DMS114 treated with DMSO at 0.1 percent for 48 hours (cell line): Measurements from ENCODE around the gene UBE2J2.

Experiments
- DNase-seq: peaks from one replicate; lab custom pipeline; 2025; ENCODE audit not compliant: unreplicated experiment; lab: John Stamatoyannopoulos, UW

UBE2J2 gene

DNA sequence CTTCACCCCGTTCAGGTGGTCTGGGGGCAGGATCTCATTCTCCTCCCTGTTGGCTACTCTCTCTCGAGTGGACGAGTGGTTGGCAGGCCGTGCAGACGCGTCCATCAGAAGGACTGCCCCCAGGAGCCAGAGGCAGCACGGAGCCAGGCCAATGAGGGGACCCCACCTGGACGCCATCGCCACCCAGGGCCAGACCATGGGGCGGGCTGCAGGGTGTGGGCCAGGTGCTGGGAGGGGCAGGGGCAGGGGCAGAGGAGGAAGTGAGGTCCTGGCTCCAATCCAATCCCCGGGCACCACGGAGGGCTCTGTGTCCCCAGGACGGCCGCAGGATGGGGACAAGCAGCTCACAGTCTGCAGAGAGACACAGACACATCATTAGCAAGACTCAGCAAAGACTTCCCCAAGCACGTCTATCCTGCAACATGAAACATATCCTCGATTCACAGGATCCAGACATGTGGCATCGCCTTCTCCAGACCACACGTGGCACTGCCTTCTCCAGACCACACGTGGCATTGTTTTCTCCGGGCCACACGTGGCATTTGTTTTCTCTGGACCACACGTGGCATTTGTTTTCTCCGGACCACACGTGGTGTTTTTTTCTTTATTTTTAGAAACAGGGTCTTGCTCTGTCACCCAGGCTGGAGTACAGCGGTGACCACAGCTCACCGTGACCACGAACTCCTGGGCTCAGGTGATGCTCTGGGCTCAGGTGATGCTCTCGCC, 44.9 kb downstream of the UBE2J2 start:
- DNase-seq = no peak

DNA sequence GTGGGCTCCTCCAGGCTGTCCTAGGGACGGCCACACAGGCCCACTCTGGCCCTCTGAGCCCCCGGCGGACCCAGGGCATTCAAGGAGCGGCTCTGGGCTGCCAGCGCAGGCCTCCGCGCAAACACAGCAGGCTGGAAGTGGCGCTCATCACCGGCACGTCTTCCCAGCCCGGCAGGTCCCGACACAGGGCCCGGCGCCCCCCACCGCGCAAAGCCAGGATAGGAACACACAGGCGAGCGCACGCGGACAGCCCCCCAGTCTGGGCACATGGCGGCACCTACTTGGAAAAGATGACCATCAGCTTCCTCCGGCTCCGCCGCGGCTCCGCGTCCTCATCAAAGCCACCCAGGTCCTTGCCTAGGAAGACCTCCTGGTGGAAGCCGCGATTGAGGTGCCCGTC, 45.5 kb downstream of the UBE2J2 start:
- DNase-seq = no peak

DNA sequence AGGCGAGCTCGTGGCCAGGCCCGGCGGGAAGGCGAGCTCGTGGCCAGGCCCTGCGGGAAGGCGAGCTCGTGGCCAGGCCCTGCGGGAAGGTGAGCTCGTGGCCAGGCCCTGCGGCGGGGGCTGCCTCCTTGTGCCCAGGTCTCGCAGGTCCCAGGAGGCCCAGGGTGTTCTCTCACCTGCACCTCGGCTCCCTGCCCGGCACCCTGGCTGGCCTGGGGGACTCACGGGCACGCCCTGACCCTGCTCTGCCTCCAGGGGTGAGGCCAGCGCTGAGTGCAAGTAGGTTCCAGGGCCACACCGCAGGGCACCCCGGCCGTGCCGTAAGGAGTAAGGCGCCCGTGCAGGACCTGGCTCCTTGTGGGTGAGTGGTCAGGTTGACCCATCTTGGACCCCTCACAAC, 46.3 kb downstream of the UBE2J2 start:
- no peak for DNase-seq

DNA sequence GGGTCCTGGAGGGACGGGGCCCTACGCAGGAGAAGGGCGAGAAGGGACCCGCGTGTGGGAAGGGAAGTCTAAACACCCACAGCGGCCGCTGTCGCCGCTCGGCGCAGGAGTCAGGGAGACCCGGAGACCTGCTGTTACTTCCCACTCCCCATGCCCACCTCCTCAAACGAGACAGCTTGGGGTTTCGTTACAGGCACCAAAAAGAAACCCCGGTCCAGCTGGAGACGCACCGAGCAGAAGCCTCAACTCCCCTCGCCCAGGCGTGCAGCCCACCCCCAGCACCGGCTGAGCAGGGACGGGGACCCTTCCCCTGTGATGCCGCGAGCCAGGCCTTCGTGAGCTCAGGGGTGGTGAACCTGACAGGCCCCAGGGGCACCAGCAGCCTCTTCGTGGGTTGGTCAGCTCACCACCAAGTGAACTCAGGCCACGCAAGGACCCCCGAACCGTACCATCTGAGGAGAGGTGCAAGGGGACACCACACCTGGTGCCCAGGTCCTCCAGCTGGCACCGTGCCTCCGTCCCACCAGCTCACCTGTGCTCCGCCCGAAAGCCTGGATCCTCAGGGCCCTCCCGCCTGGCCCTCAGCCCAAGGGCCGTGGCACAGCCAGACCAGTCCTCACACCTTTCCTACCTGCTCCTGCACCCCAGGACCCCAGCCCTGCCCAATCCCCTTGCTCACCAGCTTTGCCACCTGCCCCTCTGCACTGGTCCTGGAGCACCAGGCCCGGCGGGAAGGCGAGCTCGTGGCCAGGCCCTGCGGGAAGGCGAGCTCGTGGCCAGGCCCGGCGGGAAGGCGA, 46.9 kb downstream of the UBE2J2 start:
- DNase-seq = no peak

GRCh38 chr1:1225913-1226312, 47.7 kb downstream of the UBE2J2 start:
- no peak for DNase-seq

- no peak for DNase-seq
Observed at GRCh38 chr1:1225238-1225845, 48.3 kb downstream of the UBE2J2 start.

DNA sequence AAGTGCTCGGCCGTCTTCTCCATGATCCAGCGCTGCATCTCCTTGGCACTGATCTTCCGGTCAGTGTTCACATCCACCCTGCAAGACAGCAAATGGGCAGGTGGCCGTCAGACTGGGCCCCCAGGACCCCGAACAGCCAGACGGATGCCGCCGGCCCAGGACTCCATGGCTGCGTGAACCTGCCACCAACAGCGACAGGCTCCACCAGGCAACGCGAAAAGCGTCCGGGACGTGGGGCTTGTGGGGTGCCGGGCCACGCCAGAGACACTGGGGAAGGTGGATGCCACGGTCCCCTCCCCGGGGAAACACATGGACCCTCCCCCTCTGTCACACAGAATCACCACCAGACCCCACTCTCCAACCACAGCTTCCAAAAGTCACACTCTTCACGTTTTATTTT, 49.8 kb downstream of the UBE2J2 start:
- DNase-seq = no peak

- no peak for DNase-seq
Observed at GRCh38 chr1:1223321-1223720, 50.3 kb downstream of the UBE2J2 start.

- no peak for DNase-seq
Observed at GRCh38 chr1:1222575-1223225, 51.0 kb downstream of the UBE2J2 start.

- no peak for DNase-seq
Observed at GRCh38 chr1:1221887-1222574, 51.6 kb downstream of the UBE2J2 start.

GRCh38 chr1:1220197-1220596, 53.5 kb downstream of the UBE2J2 start:
- DNase-seq = no peak

GRCh38 chr1:1219341-1219740, 54.3 kb downstream of the UBE2J2 start:
- DNase-seq = no peak

DNA sequence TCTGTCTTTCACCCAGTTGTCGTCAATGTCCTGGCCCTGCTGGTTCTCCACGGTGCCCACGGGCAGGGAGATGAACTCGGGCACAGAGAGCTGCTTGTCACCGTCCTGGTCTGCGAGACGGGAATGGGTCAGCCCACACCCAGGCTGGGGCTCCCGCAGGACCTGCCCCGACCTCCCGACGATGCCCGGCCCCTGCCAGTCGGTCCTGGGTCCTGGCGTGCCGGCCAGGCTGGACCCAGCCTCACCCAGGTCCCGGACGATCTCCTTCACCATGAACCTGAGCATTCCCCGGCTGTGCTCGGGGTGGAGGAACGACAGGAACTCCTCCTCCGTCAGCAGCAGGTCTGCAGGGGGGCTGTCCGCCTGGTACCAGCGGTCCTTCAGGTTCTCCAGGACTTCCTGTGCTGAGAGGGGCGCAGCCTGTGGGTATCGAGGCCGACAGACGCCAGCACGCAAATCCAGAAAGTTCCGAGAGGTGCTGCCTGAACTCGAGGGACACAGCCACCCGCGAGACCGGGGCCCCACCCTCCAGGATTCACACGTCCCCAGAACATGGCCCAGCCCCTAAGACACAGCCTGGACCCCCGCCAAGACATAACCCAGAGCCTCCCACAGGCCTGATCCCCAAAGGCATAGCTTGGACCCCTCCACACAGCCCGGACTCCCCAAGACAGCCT, 55.0 kb downstream of the UBE2J2 start:
- DNase-seq = no peak

- DNase-seq = no peak
Observed at GRCh38 chr1:1217621-1218523, 55.8 kb downstream of the UBE2J2 start.

GRCh38 chr1:1216770-1217620, 56.7 kb downstream of the UBE2J2 start:
- no peak for DNase-seq

DNA sequence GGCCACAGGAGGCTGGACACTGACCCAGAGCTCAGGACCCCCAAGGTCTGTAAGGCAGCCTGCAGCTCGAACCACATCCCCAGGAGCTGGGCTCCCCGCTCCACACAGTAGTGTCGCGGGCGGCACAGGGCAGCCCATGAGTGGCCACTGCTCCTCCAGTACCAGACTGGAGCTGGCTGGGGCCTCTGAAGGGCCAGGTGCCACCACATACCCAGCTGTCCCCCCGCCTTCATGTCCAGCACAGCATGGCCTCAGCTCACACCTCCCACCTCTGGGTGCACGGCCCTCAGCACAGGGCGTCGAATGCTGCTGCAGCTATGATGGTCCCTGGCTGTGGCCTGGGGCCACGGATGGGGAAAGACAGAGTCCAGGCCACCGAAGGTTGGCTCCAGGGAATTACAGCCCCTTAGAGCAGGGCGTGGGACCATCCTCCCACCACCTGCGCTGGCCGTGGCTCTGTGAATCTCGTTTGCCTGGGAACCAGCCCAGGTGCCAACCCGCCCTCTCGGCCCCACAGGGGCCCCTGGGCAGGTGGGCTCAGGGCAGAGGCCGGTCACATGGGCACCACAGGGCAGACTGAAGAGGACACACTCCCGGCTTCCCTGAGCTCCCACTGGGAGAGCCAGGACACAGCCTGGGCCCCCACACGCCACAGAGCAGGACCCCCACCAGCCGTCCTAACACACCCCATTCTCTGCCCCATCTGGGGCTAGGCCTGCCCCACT, 57.6 kb downstream of the UBE2J2 start:
- no peak for DNase-seq

- DNase-seq = no peak
Observed at GRCh38 chr1:1215080-1215676, 58.5 kb downstream of the UBE2J2 start.
